IPS-NIHi7 (cell line): ENCODE measurements around the gene C1orf232.

Experiments used
- DNase-seq: peaks from one replicate; pipeline ENCODE4 v3.0.0; 2012; ENCODE audit warnings: mixed read lengths; ENCODE audit errors: extremely low spot score

The C1orf232 gene

DNA sequence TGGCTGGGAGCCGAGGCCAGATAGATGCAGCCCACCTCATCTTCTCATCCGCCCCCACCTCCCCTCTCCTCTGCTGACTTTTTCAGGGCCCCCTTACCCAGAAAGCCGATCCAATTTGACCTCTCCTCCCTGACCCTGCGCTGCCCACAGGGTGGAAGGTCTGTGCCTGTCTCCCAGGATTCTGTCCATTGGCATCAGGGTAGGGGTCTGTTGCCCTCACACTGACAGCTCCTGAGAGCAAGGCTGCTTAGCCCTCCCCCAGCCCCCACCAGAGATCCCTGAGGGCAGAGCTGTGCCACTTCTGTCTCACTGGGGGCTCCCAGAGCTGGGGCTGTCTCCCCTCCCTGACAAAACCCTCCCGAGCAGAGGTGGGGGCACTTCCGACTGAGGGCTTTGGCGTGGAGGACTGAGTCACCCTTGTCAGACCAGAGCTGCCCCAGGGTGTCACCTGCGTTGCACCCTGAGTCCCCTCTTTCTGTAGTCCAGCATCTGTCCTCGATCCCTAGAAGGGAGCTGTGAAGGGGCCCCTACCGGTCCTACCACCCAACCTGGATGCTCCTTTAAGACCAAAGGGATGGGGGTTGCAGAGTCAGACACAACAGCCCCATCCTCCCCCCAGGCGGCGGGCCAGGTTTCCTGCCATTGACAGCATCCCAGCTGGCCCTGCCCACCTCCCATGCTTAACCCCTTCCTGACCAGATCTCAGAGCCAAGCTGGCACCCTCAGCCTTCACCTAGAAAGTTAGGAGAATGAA, 12.3 kb downstream of the C1orf232 start:
- peak; percentile 77 for DNase-seq

DNA sequence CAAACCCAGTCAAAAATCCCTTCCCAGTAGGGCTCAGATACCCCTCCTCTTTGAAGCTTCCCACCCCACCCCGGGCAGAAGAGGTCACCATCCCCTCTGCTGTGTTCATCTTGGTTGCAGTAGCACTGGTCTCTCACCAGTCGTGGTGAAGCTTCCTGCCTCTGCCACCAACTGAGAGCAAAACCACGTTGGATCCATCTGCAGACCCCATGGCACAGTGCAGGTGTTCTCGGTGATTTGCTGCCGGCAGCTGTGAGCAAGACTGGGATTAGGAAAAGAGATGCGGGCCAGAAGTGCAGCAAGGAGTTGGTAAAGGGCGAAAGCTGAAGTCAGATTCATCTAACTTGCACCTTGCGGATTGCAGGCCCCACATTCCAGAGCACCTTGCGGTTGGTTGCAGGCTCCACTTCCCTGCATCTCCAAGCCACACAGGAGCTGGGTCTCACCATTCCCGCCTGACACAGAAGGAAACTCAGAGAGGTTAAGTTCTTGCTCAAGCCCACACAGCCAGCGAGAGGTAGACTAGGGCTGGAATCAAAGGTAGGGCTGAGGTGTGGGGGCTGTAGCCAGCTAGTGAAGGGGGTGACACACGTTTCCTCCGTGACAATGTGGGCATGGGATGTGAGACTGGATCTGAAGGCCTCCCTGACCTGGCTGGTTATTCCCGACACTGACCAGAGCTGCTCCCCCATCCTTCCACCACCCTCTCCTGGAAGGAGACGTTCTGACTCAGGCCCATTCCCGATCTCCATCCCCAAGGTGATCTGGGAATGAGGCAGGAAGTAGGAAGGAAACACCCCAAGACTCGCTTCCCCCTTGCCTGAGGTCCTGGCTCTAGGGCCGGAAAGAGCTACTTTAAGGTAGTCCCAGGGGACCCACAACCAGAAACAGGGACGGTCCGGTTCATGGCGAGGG, 13.1 kb downstream of the C1orf232 start:
- DNase-seq = no peak

DNA sequence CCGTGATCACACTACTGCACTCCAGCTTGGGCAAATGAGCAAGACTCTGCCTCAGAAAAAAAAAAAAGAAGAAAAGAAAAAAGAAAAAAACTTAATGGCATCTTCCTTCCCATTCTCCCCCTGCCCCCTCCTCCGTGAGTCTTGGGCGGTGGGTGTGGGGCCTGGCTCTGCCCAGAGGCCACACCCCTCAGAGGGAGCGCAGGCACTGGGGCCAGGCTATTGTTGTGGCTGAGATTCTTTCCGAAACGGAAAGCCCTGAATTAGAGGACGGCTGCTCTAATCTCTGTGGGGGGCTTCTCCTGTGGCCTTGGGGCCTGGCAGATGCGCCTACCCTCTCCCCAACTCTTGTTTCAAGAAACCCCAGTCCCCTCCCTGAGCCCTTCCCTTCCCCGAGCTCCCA, 14.0 kb downstream of the C1orf232 start:
- DNase-seq = peak; percentile 79

DNA sequence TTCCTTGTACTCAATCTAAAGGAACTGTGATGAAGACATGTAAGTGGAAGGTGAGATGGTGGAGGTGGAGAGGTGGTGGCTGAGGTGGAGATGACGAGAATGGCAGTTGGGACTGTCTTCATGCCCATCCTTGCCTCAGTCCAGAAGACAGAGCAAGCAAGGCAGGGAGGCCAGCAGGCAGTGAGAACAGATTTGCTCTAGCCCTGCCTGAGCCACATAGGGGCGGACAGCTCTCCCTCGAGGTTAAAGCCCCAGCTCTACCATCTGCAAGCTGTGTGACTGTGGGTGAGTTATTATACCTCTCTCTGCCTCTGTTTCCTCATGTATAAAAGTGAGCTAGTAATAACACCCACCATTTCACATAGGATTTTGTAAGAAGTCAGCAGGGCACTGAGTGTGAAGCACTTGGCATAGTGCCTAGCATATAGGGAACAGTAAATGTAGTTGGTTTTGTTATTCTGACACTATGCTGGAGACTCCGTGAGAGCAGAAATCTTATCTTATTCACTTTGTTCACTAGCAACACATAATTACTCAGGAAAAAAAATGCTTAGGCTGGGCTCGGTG, 14.7 kb downstream of the C1orf232 start:
- no peak for DNase-seq

DNA sequence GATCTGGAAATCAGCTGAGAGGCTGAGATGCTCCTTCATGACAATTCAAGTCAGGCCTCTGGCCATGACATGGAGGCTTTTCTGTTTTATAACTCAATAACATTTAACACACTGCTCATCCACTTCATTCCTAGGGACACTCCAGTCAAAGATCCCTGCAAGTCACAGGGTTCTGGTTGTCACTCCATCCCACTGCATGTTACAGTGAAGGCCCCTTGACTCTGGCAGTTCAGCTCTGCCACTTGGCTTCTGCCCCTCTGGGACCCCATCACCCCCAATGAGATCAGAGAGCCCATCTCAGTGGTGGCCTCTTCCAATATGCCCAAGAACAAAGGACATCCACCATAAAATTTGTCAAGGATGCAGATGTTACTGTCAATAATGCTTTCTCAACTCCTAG, 19.9 kb downstream of the C1orf232 start:
- DNase-seq = no peak

DNA sequence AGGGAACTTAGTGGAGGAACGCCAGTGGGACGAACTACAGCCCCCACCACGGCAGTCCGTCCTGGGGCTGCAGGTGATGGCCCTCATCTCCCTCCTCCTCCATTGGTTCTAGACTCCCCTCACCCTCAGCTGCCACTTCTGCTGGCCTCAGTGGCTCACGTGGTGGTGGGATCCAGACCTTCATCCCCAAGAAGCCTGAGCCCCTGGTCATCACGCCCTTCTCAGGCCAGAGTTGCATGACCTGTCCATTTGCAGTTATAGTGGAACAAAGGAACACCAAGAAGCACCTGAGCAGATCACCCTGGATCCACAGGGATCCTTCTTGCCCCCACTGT, 22.8 kb downstream of the C1orf232 start:
- DNase-seq = no peak

DNA sequence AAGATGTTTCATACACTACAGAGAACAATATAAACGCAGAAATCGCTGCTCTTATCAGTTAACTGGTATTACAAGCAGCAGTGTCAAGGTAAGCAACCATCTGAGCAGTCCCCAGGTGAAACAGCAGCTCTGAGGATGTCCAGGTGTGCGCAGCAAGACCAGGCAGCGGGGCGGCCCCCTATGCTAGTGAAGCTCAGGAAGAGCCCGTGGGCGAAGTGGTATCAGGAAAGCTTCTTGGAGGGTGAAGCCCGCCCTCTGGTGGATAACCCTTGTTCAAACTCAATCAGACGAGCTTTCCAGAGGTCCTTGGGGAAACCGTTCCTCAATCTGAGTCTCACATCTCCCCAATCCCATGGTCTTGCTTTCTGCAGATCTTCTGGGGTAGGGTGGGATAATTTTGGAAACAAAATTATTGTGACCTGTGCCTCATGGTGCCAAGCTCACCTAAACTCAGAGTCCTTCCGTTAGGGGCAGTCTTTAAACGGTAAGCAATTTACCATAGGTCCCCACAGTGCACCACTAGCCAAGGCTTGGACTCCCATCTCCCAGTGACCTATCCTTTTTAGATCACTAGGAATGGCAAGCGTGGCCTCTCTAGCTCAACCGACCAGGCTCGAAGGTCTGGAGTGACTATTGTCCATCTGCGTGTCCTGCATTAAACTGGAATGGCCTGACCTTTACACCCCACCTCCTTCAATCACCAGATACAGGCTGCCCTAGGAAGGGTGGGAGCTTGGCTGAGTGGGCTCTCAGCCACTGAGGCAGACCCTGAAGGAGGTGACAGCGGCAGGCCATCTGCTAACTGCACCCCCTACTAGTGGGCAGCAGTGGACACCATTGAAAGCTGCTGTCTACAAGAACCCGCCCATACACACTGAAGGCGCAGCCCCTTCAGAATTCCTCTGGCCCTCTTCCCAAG, 23.5 kb downstream of the C1orf232 start:
- peak; percentile 85 for DNase-seq

DNA sequence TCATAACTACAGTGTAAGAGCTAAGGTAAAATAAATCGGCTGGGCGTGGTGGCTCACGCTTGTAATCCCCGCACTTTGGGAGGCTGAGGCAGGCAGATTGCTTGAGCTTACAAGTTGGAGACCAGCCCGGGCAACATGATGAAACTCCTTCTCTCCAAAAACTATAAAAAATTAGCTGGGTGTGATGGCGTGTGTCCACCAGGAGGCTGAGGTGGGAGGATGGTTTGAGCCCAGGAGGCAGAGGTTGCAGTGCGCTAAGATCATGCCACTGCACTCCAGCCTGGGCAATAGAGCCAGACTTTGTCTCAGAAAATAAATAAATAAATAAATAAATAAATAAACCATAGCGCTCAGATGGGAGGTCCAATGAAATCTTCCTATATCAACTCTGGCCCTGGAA, 26.6 kb downstream of the C1orf232 start:
- DNase-seq = no peak

DNA sequence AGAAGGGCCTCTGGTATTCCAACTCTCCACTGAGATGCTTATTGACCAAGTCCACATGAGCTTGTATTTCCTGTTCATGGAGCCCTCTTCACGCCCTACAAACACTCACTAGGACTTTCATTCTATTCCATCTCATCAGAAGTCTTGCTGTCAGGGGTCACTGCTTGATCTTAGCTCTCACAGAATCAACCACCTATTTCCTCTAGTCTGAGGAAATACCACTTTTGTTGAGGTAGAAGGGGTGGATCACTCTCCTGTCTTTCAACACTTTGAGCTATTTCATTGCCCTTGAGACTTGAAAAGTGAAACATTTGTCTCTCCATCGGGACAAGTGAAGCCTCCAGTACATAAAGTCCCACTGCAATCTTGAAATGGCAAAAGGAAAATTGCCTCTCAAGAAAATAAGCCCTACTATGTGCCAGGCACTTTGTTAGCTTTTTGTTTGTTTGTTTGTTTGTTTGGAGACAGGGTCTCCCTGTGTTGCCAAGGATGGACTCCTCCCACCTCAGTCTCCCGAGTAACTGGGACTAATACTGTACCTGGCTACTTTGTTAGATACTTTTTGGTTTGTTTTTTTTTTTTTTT, 29.7 kb downstream of the C1orf232 start:
- DNase-seq = no peak

DNA sequence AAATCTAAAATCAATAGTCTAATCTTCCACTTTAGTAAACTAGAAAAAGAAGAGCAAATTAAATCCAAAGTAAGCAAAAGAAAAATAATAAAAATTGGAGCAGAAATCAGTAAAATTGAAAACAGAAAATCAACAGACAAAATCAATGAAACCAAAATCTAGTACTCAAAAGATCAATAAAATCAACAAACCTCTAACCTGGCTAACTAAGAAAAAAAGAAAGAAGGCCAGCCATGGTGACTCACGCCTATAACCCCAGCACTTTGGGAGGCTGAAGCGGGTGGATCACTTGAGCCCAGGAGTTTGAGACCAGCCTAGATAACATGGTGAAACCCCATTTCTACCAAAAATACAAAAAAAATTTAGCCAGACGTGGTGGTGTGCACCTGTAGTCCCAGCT, 34.3 kb downstream of the C1orf232 start:
- no peak for DNase-seq

DNA sequence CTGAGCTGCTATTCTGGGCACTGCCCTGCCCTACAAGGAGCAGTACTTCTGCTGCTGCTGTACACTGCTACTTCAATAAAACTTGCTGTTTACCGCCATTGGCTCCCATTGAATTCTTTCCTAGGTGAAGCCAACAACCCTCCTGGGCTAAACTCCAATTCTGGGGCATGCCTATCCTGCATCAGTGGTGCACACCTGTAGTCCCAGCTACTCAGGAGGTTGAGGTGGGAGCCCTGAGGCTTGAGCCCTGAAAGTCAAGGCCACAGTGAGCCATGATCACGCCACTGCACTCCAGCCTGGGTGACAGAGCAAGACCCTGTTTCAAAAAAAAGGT, 36.0 kb downstream of the C1orf232 start:
- DNase-seq = no peak

DNA sequence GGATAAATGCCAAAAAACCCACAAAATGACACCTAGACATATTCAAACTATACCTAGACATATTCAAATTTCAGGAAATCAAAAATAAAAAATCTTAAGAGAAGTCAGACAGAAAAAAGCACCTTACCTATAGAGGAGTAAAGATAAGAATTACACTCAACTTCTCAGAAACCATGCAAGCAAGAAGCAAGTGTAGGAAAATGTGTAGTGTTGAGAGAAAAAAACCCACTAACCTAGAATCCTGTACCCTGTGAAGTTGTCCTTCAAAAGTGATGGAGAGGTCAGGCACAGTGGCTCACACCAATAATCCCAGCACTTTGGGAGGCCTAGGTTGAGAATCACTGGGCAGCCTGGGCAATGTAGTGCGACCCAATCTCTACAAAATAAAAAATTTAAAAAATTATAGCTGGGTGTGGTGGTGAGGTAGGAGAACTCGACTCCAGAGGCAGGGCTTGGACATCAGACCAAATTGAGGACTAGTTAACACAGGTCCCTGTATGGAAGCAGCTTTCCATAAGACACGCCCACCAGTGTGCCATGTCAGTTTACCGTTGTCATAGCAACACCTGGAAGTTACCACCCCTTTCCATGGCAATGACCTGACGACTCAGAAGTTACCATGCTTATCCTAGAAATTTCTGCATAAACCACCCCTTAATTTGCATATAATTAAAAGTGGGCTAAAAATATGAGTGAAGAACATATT, 36.5 kb downstream of the C1orf232 start:
- DNase-seq = no peak

DNA sequence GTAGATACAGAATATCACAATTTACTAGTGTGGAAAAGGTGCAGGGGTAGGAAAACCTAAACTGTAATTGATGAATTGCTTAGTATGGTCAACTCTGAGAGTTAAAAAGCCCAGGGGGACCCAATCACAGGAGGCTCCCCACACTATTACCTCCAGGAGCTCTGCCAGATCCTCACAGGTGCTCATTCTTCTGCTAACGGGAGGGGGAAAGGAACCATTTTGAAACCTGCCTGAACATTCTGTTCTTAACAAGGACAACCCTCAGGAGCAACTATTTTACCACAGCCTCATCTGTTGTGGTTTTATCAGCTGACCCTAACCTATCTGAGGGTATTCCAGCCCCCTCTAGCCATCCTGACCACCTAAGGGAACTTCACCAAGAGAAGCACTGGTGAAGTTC, 38.1 kb downstream of the C1orf232 start:
- no peak for DNase-seq

DNA sequence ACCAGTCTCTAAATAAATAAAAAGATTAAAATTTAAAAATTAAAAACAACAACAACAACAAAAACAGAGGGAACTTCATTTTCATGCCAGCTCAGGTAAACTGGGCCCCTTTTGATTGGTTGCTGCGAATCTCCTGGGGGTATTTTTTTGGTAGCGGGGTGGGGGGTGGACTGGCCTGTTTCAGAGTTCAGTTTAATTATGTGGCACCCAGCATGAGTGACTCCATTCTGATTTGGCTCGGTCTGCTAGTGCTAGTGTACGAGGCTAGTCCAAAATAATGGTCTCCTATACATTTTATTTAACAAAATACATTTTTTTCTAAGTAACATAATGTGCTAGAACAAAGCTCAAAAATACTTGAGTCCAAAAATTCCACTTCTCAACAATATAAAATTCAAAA, 39.0 kb downstream of the C1orf232 start:
- DNase-seq = no peak

DNA sequence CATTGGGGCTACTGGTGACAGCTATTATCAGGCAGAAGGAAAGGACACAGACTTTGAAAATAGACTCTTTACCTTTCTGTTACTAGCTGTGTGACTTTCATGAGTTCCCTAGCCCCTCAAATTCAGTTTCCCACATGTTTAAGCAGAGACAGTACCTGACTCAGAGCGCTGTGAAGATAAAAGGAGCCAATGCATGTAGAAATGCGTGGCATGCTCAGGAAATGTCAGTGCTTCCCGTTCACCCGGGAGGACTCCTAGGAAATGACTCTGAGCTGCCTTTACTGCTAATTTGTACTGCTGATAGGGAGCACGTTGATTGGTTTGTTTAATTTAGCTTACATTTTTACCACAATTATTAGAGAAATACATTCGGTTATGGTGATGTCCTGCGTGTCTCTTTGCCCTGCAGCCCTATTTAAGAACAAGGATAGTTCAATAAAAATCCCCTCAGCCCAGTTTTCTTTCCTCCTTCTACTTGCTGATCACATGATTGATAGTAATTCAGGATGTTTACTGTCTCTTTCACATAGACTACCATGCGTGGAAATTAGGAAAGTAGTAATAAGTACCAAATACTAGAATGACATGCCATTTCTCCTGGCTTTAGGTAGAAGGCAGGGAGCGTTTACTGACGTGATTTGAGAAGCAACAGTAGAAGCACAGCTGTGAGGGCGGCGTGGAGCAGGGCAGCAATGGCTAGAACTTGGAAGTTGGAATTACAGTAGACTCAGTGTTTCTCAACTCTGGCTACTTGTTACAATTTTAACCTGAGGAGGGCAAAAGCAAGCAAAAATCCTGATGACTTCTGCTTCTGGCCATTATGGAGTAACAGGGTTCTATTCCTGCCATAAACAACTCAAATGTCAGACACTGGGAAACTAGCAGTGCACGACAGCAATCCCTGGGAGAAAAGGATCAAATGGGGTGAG, 41.3 kb downstream of the C1orf232 start:
- DNase-seq = no peak

DNA sequence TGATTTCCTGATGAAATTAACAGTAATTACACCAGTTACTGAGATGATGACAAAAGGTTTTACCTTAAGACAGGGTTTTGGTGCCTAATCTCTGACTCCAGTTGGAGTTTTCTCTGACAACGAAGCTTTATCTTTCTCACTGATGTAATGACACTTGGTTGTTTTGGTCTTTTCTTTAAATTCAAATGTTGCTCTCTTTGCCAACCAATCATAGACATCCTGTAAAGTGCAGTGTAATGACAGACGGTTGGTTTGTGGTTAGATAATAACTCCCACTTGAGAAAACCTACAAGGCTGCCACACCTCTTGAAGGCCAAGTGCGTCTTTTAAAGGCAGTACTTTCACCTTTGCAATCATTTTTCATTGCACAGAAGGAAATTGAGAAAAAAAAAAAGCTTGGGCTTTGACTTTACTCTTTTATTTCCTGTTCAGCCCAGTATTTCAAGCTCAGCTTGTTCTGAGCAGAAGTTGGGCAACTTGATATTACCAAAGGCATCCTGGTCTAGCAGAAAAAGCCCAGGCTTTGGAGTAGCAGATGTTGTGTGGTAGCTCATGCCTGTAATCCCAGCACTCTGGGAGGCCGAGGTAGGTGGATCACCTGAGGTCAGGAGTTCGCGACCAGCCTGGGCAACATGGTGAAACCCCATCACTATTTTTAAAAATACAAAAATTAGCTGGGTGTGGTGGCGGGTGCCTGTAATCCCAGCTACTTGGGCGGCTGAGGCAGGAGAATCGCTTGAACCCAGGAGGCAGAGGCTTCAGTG, 42.3 kb downstream of the C1orf232 start:
- no peak for DNase-seq

DNA sequence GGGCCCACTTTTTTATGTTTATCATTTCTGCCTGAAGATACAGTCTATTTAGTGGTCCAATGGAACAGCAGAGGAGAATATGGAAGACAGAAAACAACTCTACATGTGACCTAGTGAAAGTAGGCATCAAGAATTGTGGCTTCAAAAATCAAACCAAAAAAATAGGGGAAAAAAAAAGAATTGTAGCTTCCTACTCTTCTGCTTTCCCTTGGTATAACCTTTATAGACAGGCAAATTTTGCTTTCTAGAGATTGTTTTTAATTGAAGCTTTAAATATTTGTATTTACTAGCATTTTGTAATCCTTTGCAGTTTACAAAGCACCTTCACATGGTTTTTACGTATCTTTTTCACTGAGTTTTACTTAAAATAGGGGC, 42.8 kb downstream of the C1orf232 start:
- DNase-seq = no peak

DNA sequence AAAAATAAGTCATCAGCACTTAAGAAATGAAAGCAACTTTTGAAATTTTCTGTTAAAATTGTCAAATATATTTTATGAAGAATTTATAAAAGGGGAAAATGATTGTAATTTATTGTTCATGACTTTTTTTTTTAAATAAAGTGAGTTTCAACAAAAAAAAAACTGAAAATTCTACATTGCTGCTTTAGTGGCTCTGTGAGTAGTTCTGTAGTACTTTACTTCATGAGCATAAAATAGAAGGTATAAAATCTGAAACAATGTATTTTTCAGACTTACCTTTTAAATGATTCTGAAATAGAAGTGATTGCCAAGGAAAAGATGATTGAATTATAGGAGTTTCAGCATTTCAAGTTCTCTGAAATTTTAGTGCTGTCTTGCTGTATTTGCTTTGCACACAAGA, 43.4 kb downstream of the C1orf232 start:
- no peak for DNase-seq
